GM12892 (cell line): Measurements from ENCODE around the gene ANKRD44.

Source experiments
- POLR2A ChIP-seq: IDR thresholded peaks from 2 replicates; pipeline ENCODE4 v1.6.1; 2011; ENCODE audit warnings: low read depth, low read length, control low read depth
- POLR2AphosphoS5 ChIP-seq: IDR thresholded peaks from 2 replicates; pipeline ENCODE4 v1.6.1; 2011; ENCODE audit warnings: low read depth, low read length, control low read depth
- TAF1 ChIP-seq: IDR thresholded peaks from 2 replicates; pipeline ENCODE4 v1.6.1; 2011; ENCODE audit warnings: low read depth, mild to moderate bottlenecking, control low read depth, low read length, borderline replicate concordance

- TF ChIP-seq POLR2A (no peak), TAF1 (no peak), POLR2AphosphoS5 (no peak)
Observed at GRCh38 chr2:197235711-197236110, 74.9 kb downstream of the ANKRD44 start.
